ENCODE results near the gene NEUROD2.
A peak's percentile ranks its signal among the peaks of the same experiment; 100 is the strongest.

The NEUROD2 gene

DNA sequence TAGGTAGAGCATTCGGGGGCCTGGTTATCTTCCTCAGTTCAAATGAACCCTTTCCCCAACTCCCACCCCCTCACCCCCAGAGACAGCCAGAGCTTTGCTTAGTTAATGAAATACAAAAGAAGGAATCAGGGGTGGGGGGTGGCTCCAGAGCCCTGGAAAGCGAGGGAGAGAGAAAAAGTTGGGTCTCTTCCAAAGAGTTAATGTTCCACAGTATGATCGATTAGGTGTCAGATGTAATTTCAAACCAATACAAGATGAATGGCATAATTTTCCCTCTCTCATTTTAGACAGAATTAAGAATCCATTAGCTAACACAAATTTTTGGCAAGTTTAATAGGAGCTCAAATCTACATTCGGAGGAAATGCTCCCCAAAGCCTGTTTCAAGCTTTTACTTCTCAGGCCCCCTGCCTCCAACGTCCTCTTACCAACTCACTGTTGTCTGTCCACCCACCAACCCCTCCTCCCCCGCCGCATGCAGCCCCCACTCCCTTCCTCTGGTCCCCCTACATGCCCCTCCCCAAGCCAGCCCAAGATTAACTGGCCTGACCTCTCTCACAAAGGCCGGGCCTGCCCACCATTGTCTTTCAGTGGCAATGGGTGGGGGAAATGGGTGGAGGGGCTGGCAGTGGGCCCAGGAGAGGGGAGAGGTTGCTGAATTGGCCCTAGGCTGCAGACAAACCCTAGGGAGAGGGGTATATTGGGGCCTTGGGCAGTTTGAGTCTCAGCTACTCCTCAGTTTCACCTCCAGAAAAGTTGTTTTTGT lies 28.2 kb downstream of the NEUROD2 start:
- peaks cover 0 to 6% of the 10 kb centered on the region in 2 donors for H3K4me1 Mint-ChIP-seq
- peaks cover 20 to 32% of the 10 kb centered on the region in 2 donors for H3K27me3 Mint-ChIP-seq
- peaks cover 8 to 12% of the 10 kb centered on the region in 2 donors for H3K36me3 Mint-ChIP-seq

GRCh38 chr17:39578272-39578671 lies 29.4 kb downstream of the NEUROD2 start:
- no peak overlapping the region for H3K27ac Mint-ChIP-seq
- H3K36me3 Mint-ChIP-seq = peaks cover 4 to 9% of the 10 kb centered on the region in 2 donors
- no peak for DNase-seq
- H3K9me3 Mint-ChIP-seq = no peaks in the 10 kb centered on the region
- ATAC-seq (replicated peaks) = no peak
- H3K4me1 Mint-ChIP-seq = peaks cover 4 to 12% of the 10 kb centered on the region in 2 donors
- H3K4me3 Mint-ChIP-seq = no peak overlapping the region
- H3K27me3 Mint-ChIP-seq = peaks cover 17 to 39% of the 10 kb centered on the region in 2 donors

More for the DNA sequence above, 28.2 kb downstream of the NEUROD2 start:
- ATAC-seq (replicated peaks) (no peak), DNase-seq (no peak)
- no peak overlapping the region for H3K27ac Mint-ChIP-seq
- no peak overlapping the region for H3K4me3 Mint-ChIP-seq
- H3K9me3 Mint-ChIP-seq = no peaks in the 10 kb centered on the region

DNA sequence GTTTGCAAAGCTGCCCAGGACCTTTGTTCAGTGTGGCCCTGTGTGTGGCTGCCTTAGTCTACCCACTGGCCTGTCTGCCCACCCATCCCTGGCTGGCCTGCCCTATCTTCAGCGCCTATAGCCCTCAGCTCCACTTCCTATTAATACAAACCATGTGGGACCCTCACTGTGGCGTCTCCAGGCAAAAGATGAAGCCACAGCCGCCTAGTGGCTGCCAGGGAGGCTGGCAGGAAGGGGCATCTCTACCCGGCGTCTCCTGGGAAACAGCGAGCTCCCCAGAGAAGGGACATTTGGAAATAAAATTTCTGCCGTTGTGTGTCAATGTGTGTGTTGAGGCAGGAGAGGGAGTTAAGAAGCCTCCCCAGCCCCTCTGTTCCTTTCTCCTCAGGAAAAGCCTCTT lies 31.5 kb downstream of the NEUROD2 start:
- H3K4me3 Mint-ChIP-seq = no peak overlapping the region
- ATAC-seq (replicated peaks) = peak in 1 of 2 donors; percentile 35
- peaks cover 2 to 5% of the 10 kb centered on the region in 2 donors for H3K9me3 Mint-ChIP-seq
- no peak overlapping the region for H3K27ac Mint-ChIP-seq
- peaks cover 4 to 16% of the 10 kb centered on the region in 2 donors for H3K4me1 Mint-ChIP-seq
- peaks cover 24 to 29% of the 10 kb centered on the region in 2 donors for H3K27me3 Mint-ChIP-seq
- no peak for DNase-seq
- peaks cover 11 to 13% of the 10 kb centered on the region in 2 donors for H3K36me3 Mint-ChIP-seq

DNA sequence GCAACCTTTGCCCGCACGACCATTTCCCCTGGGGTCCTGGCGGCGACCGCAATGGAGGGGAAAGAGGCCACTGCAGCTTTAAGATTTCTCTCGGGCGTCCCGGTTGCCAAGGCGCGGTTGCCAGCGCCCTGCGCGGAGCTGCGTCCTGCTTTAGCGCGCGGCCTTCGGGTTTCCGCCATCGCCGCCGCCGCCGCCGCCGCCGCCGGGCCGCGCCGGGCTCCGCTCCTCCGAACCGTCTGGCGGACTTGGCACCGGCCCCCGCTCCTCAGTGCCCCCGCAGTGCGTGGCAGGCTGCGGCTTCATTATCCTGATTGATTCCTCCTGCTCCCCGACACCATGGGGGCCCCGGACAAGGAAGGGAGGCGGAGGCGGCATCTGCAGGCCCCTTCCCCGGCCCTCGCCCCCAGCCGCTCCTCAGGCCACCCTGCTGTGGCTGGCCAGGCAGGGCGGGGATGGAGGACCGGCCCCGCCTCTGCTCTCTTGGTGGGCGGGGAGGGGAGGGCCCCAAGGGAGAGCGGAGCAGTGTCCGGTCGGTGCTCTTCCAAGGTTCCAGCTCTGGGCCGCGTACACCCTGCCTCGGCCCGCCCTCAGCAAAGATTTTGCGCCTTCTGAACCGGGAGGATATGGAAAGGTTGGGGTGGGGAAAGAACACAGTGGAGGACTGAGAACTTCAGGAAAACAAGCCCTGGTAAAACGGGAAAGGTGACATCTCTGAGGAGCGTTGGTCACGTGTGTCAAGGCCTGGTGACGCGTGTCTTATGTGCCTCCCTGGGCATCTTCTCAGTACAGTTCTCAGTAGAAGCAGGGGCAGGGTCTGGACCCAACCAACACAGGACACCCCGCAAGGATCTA lies 34.0 kb downstream of the NEUROD2 start:
- ATAC-seq (replicated peaks) (peak; percentile 86 to 90), DNase-seq (peak; percentile 10)
- peaks cover 5 to 11% of the 10 kb centered on the region in 2 donors for H3K9me3 Mint-ChIP-seq
- H3K27me3 Mint-ChIP-seq = peaks cover 24 to 25% of the 10 kb centered on the region in 2 donors
- peaks cover 4 to 16% of the 10 kb centered on the region in 2 donors for H3K4me1 Mint-ChIP-seq
- peak overlapping the region; percentile 84 to 90 for H3K4me3 Mint-ChIP-seq
- H3K36me3 Mint-ChIP-seq = peaks cover 27 to 36% of the 10 kb centered on the region in 2 donors
- H3K27ac Mint-ChIP-seq = no peak overlapping the region

DNA sequence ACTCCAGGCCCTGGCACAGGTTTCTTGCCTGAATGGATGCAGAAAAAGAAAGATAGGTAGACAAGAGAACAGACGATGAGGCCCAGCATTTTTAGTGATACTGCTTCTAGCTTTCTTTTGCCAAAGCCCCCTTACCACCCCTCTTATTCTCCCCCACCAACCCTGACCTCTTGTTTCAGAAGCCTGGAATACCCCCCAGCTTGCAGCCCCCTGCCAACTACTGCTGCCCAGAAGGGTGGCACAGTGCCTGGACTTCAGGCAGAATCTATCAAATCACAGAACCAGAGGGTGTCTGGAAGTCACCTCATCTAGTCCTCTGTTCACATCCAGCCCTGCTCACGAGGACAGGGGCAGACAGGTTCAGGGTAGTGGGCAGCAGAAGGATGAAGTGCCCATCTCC lies 35.6 kb downstream of the NEUROD2 start:
- ATAC-seq (replicated peaks) (no peak), DNase-seq (no peak)
- Mint-ChIP-seq H3K4me3 (no peak overlapping the region), H3K4me1 (peaks cover 4 to 16% of the 10 kb centered on the region in 2 donors), H3K36me3 (peaks cover 39 to 49% of the 10 kb centered on the region in 2 donors), H3K27ac (no peak overlapping the region), H3K27me3 (peaks cover 17 to 18% of the 10 kb centered on the region in 2 donors), H3K9me3 (peaks cover 5 to 11% of the 10 kb centered on the region in 2 donors)

DNA sequence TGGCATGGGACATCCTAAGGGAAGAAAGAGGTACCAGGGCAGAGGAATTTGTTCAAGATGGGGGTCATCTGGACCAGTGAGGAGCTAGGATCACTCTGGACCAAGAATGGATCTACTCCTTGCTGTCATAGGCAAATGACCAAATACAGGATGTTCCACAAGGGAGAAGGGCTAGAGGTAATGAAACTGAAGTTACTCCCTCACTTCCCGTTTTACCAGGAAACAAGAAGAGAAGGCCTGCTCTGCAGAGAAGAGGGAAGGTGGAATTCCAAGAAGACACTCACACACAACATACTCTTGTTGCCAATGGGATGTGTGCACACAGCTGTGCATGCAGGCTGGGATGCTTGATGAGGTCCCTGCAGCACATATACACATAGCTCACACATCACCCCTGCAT lies 38.6 kb downstream of the NEUROD2 start:
- peaks cover 66 to 74% of the 10 kb centered on the region in 2 donors for H3K36me3 Mint-ChIP-seq
- no peak for ATAC-seq (replicated peaks)

GRCh38 chr17:39568702-39569101 lies 39.0 kb downstream of the NEUROD2 start:
- no peak overlapping the region for H3K27ac Mint-ChIP-seq

More for the DNA sequence above, 38.6 kb downstream of the NEUROD2 start:
- peaks cover 9 to 10% of the 10 kb centered on the region in 2 donors for H3K27me3 Mint-ChIP-seq
- no peak overlapping the region for H3K4me3 Mint-ChIP-seq
- H3K4me1 Mint-ChIP-seq = peaks cover 3 to 8% of the 10 kb centered on the region in 2 donors
- H3K9me3 Mint-ChIP-seq = peaks cover 5 to 11% of the 10 kb centered on the region in 2 donors
- H3K27ac Mint-ChIP-seq = no peak overlapping the region
- DNase-seq = no peak

DNA sequence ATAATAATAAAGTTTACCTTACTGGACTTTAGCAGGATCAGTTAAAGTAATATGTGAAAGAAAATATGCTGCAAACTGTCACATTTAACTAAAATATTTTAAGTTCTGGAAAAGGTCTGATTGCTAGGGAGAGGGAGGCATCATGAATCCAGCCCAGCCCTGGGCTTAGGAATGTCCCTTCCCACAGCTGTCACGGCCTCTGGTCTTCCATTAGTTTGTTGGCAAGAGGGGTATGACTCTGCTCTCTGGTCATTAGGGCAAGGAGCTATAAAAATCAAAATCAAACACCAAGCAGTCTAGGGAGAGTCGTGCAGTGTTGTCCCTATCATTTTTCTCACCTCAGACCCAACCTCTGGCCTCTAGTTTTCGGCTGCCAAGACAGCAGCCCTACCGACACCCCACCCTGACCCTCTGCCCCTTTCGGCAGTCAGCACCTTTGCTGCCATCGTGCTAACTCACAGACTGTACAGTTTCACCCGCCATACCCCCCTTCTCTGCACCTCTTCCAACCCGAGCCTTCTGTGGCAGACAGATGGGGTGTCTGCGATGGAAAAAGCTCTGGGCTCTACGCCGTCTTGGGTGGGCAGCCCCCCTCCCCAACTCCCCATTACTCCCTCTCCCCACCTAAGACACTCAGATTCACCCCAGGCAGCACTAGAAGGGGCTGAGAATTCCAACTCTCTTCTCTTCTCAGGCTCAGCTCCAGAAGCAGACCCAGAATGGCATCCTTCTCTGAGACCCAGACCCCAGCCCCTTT lies 41.4 kb downstream of the NEUROD2 start:
- ATAC-seq (replicated peaks) (no peak), DNase-seq (no peak)
- Mint-ChIP-seq H3K27ac (no peak overlapping the region), H3K36me3 (peaks cover 64 to 80% of the 10 kb centered on the region in 2 donors), H3K9me3 (peaks cover 3 to 8% of the 10 kb centered on the region in 2 donors), H3K27me3 (no peaks in the 10 kb centered on the region), H3K4me3 (no peak overlapping the region), H3K4me1 (peaks cover 3 to 12% of the 10 kb centered on the region in 2 donors)

More at GRCh38 chr17:39568702-39569101, 39.0 kb downstream of the NEUROD2 start:
- peaks cover 5 to 6% of the 10 kb centered on the region in 2 donors for H3K27me3 Mint-ChIP-seq
- H3K4me1 Mint-ChIP-seq = peaks cover 0 to 7% of the 10 kb centered on the region in 2 donors
- no peak for DNase-seq
- ATAC-seq (replicated peaks) = no peak
- H3K9me3 Mint-ChIP-seq = peaks cover 5 to 11% of the 10 kb centered on the region in 2 donors
- no peak overlapping the region for H3K4me3 Mint-ChIP-seq
- H3K36me3 Mint-ChIP-seq = peaks cover 66 to 75% of the 10 kb centered on the region in 2 donors

DNA sequence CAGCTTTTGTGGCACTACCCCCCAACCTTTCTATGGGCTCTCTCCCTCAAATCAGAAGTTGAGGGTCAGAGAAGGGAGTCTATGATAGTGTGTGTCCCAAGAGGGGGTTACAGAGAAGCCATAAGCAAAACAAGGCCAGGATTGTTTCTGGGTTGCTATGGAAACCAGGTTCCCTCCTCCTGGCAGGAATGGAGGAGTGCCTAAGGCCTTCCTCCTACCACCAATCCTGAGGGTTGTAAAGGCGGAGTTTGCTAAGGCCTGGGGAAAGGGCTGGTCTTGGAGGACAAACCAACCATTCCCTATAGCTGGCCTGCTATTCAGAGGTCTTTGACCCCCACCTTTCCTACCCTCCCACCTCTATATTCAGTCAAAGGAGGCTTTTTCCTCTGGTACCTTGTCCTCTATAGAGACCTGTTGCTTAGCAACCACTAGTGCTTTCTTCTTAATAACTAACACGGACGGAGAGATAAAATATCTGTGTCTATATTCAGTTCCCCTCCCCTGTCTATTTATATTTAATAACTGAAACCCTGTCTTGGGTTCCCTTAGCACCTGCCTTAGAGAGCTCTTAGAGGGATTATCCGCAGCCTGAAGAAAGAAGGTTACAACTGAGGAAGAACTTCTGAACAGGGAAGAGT lies 43.4 kb downstream of the NEUROD2 start:
- H3K4me1 Mint-ChIP-seq = peaks cover 3 to 12% of the 10 kb centered on the region in 2 donors
- H3K27me3 Mint-ChIP-seq = no peaks in the 10 kb centered on the region
- H3K36me3 Mint-ChIP-seq = peaks cover 56 to 69% of the 10 kb centered on the region in 2 donors
- no peak overlapping the region for H3K4me3 Mint-ChIP-seq
- no peaks in the 10 kb centered on the region for H3K9me3 Mint-ChIP-seq
- DNase-seq (no peak), ATAC-seq (replicated peaks) (no peak)
- H3K27ac Mint-ChIP-seq = peak overlapping the region; percentile 31

DNA sequence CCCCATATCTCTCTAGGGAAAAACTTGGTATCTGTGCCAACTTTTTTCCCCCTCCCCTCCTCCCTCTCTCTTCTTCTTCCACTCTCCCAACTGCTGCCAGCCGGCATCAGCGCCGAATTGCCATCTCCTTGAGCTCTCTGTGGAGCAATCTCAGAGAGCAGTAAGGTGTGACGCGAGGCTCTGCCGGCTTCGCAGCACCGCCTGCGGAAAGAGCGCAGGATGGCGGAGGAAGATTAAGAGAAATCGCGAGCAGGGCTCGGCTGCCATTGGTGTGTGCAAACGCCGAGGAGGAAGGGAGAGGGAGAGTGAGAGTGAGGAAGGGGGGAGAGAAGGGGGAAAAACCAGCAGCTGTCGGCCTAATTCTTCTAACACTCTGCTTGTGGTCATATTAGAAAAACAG lies 44.2 kb downstream of the NEUROD2 start:
- peak in 1 of 2 donors; percentile 18 for ATAC-seq (replicated peaks)
- H3K27me3 Mint-ChIP-seq = no peaks in the 10 kb centered on the region

GRCh38 chr17:39562976-39563375 lies 44.7 kb downstream of the NEUROD2 start:
- Mint-ChIP-seq H3K4me3 (no peak overlapping the region), H3K27ac (no peak overlapping the region), H3K36me3 (peaks cover 45 to 61% of the 10 kb centered on the region in 2 donors), H3K9me3 (no peaks in the 10 kb centered on the region), H3K4me1 (peaks cover 3 to 12% of the 10 kb centered on the region in 2 donors), H3K27me3 (no peaks in the 10 kb centered on the region)
- ATAC-seq (replicated peaks) = no peak
- DNase-seq = no peak

More for the DNA sequence above, 44.2 kb downstream of the NEUROD2 start:
- peaks cover 50 to 66% of the 10 kb centered on the region in 2 donors for H3K36me3 Mint-ChIP-seq
- H3K4me3 Mint-ChIP-seq = no peak overlapping the region
- H3K27ac Mint-ChIP-seq = no peak overlapping the region
- no peaks in the 10 kb centered on the region for H3K9me3 Mint-ChIP-seq
- DNase-seq = no peak
- peaks cover 3 to 12% of the 10 kb centered on the region in 2 donors for H3K4me1 Mint-ChIP-seq

- H3K27me3 Mint-ChIP-seq = no peaks in the 10 kb centered on the region
- no peak overlapping the region for H3K27ac Mint-ChIP-seq
Measured at GRCh38 chr17:39562395-39562794, 45.3 kb downstream of the NEUROD2 start.

DNA sequence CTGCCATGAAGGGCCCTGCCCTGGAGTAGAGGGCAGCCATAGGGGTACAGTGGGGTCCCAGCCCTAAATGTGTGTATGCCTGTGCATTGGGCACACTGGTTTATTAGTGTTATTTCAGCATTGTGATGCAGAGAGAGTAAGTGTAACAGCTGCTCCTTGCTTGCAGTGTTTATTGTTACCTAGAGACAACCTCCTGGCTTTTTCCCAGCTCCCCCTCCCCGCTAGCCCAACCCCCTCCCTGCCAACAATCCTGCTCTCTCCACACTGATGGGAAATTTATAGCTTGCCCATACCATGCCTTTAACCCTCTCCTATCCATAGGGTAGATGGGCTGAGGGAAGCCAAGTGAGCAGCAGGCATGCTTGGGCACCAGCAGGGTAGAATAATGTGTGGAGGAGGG lies 51.3 kb downstream of the NEUROD2 start:
- no peak overlapping the region for H3K27ac Mint-ChIP-seq
- H3K27me3 Mint-ChIP-seq = no peaks in the 10 kb centered on the region
- DNase-seq = no peak
- peaks cover 2 to 8% of the 10 kb centered on the region in 2 donors for H3K4me1 Mint-ChIP-seq
- peaks cover 45 to 66% of the 10 kb centered on the region in 2 donors for H3K36me3 Mint-ChIP-seq
- H3K9me3 Mint-ChIP-seq = no peaks in the 10 kb centered on the region
- H3K4me3 Mint-ChIP-seq = no peak overlapping the region
- no peak for ATAC-seq (replicated peaks)

More at GRCh38 chr17:39562395-39562794, 45.3 kb downstream of the NEUROD2 start:
- ATAC-seq (replicated peaks) (no peak), DNase-seq (no peak)
- Mint-ChIP-seq H3K4me1 (peaks cover 3 to 12% of the 10 kb centered on the region in 2 donors), H3K9me3 (no peaks in the 10 kb centered on the region), H3K4me3 (no peak overlapping the region), H3K36me3 (peaks cover 41 to 62% of the 10 kb centered on the region in 2 donors)
